ENCODE data around the gene ARMC7. TPM values are rescaled to one million over a fixed set of nuclear protein-coding genes. Genes with fewer than 3 reads are reported as not detected.
A peak's percentile ranks its signal among the peaks of the same experiment; 100 is the strongest.

Gene ARMC7
- total and polyA plus RNA-seq, 2 of the 13 experiments (the other 11 are each of a cell fraction or from before 2014, with no cell fraction given), result 3.9 to 4.2 TPM

DNA sequence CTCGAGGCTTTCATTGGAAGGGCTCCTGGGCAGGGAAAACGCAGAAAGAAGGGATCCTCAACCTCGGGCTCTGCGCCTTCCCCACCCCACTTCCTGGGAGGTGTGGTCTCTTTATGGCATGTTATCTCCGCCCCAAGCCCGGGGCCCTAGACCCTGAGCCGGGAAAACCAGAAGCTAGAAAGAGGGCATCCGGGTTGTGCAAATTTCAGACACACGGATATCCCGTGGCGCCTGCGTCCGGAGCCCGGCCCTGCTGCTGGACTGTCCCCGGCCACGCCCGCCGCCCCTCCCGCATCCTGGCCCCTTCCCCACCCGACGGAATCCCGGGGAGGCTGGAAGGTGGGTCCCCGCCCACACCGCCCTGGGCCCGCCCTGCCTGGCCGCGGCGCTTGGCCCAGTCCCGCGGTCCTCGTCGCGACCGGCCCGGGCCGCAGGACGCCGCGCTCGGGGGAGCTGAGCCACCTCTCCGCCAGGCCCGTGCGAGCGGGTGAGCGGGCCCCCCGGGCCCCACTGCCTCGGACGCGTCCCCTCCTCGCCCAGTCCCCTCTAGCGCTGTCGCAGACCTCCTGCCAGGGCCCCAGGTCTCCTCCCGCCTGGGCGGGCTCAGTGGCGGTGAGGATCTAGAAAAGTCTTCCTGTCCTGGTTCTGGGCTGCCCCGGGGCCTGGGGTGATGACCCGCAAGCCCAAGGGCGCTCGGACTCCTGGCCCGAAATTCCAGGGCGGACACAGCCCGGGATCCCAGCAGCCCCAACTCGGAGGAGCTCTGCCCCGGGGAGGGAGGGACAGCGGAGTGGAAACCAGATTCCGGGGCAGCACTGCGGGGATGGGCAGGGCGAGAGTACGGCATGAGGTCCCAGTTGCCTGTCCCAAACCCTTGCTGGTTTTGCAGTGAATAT, 22.0 kb upstream of the ARMC7 start, which contains the start of gene SLC16A5 (continued):
- TF ChIP-seq, protein P1, sequence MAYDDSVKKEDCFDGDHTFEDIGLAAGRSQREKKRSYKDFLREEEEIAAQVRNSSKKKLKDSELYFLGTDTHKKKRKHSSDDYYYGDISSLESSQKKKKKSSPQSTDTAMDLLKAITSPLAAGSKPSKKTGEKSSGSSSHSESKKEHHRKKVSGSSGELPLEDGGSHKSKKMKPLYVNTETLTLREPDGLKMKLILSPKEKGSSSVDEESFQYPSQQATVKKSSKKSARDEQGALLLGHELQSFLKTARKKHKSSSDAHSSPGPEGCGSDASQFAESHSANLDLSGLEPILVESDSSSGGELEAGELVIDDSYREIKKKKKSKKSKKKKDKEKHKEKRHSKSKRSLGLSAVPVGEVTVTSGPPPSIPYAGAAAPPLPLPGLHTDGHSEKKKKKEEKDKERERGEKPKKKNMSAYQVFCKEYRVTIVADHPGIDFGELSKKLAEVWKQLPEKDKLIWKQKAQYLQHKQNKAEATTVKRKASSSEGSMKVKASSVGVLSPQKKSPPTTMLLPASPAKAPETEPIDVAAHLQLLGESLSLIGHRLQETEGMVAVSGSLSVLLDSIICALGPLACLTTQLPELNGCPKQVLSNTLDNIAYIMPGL (CRISPR knock-in tag; IDR thresholded peaks at IDR 0.05; ENCODE audit: borderline replicate concordance in 1 of 2, low read depth in 1 of 2), result no peak; a peak in 2 of 4 replicates
- TF ChIP-seq ZBTB26 (CRISPR knock-in tag; IDR thresholded peaks at IDR 0.05; ENCODE audit: borderline replicate concordance) (no peak), SMAD3 (CRISPR knock-in tag; IDR thresholded peaks at IDR 0.05) (no peak), AGO2 (optimal IDR thresholded peaks at IDR 0.05; ENCODE audit: low read depth, low read length) (peak; percentile 72), PREB (CRISPR knock-in tag; IDR thresholded peaks at IDR 0.05) (no peak), ZNF660 (CRISPR knock-in tag; IDR thresholded peaks at IDR 0.05; ENCODE audit: borderline replicate concordance, low read depth) (no peak), CEBPB (IDR thresholded peaks at IDR 0.05; ENCODE audit: borderline replicate concordance, low read depth, low read length) (peak; percentile 40; the same call in 1 of the 2 replicates), ARNT (IDR thresholded peaks at IDR 0.05) (no peak), ZC3H13 (CRISPR knock-in tag; IDR thresholded peaks at IDR 0.05) (0 out of 2 replicates have a peak, but pooled peaks have one; percentile 58), ZNF143 (CRISPR knock-in tag; IDR thresholded peaks at IDR 0.05) (no peak), DZIP1 (CRISPR knock-in tag; IDR thresholded peaks at IDR 0.05) (no peak; the same call in 1 of the 2 replicates), SP5 (CRISPR knock-in tag; IDR thresholded peaks at IDR 0.05; ENCODE audit: borderline replicate concordance, low read depth) (no peak; the same call in none of the 2 replicates), RARG (CRISPR knock-in tag; IDR thresholded peaks at IDR 0.05; ENCODE audit: low read depth) (no peak)
- TF ChIP-seq, protein P2, sequence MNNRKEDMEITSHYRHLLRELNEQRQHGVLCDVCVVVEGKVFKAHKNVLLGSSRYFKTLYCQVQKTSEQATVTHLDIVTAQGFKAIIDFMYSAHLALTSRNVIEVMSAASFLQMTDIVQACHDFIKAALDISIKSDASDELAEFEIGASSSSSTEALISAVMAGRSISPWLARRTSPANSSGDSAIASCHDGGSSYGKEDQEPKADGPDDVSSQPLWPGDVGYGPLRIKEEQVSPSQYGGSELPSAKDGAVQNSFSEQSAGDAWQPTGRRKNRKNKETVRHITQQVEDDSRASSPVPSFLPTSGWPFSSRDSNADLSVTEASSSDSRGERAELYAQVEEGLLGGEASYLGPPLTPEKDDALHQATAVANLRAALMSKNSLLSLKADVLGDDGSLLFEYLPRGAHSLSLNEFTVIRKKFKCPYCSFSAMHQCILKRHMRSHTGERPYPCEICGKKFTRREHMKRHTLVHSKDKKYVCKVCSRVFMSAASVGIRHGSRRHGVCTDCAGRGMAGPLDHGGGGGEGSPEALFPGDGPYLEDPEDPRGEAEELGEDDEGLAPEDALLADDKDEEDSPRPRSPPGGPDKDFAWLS (CRISPR knock-in tag; IDR thresholded peaks at IDR 0.05; ENCODE audit: borderline replicate concordance), result peak; percentile 81; the same call in 1 of the 2 replicates
- TF ChIP-seq, protein P3, sequence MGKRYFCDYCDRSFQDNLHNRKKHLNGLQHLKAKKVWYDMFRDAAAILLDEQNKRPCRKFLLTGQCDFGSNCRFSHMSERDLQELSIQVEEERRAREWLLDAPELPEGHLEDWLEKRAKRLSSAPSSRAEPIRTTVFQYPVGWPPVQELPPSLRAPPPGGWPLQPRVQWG (CRISPR knock-in tag; IDR thresholded peaks at IDR 0.05; ENCODE audit: borderline replicate concordance, low read depth), result no peak
